HG03378 (cell line): ENCODE data around the gene SYTL4.
"Not testable (repeated sequence)": the region's sequence is repeated elsewhere in the genome, so short reads cannot be mapped to it uniquely, and the experiment has no call there.

Source experiments
- ATAC-seq: cut with Tn5 transposase; IDR thresholded peaks from one replicate; pipeline ENCODE4 v1.9.1; 2021; ENCODE audit warnings: mild to moderate bottlenecking, moderate library complexity; ENCODE audit not compliant: unreplicated experiment

Gene SYTL4

GRCh38 chrX:100731441-100732281, at the start of gene SYTL4:
Gene SYTL4 (minus strand): TSS chrX:100732121. CDS start chrX:100702037, 30,084 bp downstream.
- no peak for ATAC-seq

GRCh38 chrX:100769439-100769838, 37.5 kb upstream of the SYTL4 start:
- ATAC-seq, result not testable (repeated sequence)

- peak; percentile 64 for ATAC-seq
These were observed 36.9 kb upstream of the SYTL4 start for GRCh38 chrX:100768679-100769338.

- no peak for ATAC-seq
These were observed 19.0 kb upstream of the SYTL4 start for GRCh38 chrX:100750883-100751282.

GRCh38 chrX:100748108-100748507, 16.2 kb upstream of the SYTL4 start:
- ATAC-seq, result no peak

- no peak for ATAC-seq
These were observed 15.8 kb upstream of the SYTL4 start for GRCh38 chrX:100747703-100748102.

GRCh38 chrX:100747090-100747489, 15.2 kb upstream of the SYTL4 start:
- no peak for ATAC-seq

GRCh38 chrX:100745806-100746537, 14.1 kb upstream of the SYTL4 start:
- ATAC-seq, result no peak

GRCh38 chrX:100745205-100745604, 13.3 kb upstream of the SYTL4 start:
- no peak for ATAC-seq

- no peak for ATAC-seq
These were observed 11.2 kb upstream of the SYTL4 start for GRCh38 chrX:100743009-100743607.

- ATAC-seq, result not testable (repeated sequence)
These were observed 7.9 kb downstream of the SYTL4 start for GRCh38 chrX:100724006-100724405.

GRCh38 chrX:100721328-100721727, 10.6 kb downstream of the SYTL4 start:
- no peak for ATAC-seq

GRCh38 chrX:100720301-100720700, 11.6 kb downstream of the SYTL4 start:
- ATAC-seq, result no peak

GRCh38 chrX:100719139-100719538, 12.8 kb downstream of the SYTL4 start:
- no peak for ATAC-seq

- ATAC-seq, result no peak
These were observed 14.6 kb downstream of the SYTL4 start for GRCh38 chrX:100717363-100717762.

GRCh38 chrX:100710816-100711215, 21.1 kb downstream of the SYTL4 start:
- ATAC-seq, result no peak

- no peak for ATAC-seq
These were observed 27.2 kb downstream of the SYTL4 start for GRCh38 chrX:100704581-100705203.

GRCh38 chrX:100700809-100701208, 31.1 kb downstream of the SYTL4 start:
- ATAC-seq, result no peak

GRCh38 chrX:100698551-100698950, 33.4 kb downstream of the SYTL4 start:
- no peak for ATAC-seq

- ATAC-seq, result no peak
These were observed 35.1 kb downstream of the SYTL4 start for GRCh38 chrX:100696699-100697351.
